ENCODE data around the gene TESK2. TPM values are rescaled to one million over a fixed set of nuclear protein-coding genes. Genes with fewer than 3 reads are reported as not detected.
"Not testable (repeated sequence)": the region's sequence is repeated elsewhere in the genome, so short reads cannot be mapped to it uniquely, and the experiment has no call there.

TESK2 gene
- total RNA-seq, 1 experiment from 2014 or later, result 1.5 TPM

DNA sequence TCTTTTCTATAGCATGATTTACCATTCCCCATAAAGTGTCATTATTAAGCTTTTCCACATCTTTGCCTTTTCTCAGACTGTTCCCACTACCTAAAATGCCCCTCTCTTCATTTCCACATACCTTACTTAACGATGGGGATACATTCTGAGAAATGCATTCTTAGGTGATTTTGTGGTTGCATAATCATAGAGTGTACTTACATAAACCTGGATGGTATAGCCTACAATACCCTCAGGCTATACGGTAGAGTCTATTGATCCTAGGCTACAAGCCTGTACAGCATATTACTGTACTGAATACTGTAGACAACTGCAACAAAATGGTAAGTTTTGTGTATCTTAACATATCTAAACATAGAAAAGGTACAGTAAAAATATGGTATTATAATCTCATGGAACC lies 95.9 kb downstream of the TESK2 start:
- no peaks in the 10 kb centered on the region for H3K9me3 ChIP-seq (ENCODE audit: low read length)
- H3K27ac ChIP-seq (ENCODE audit: low read length), result no peak overlapping the region
- H3K9ac ChIP-seq (ENCODE audit: low read length), result no peak overlapping the region
- H3K4me2 ChIP-seq (ENCODE audit: low read depth, low read length, poor library complexity, severe bottlenecking), result no peak overlapping the region
- no peaks in the 10 kb centered on the region for H3K27me3 ChIP-seq (ENCODE audit: low read length)
- no peaks in the 10 kb centered on the region for H3K79me2 ChIP-seq (ENCODE audit: low read length)
- H2AFZ ChIP-seq (ENCODE audit: low read length), result no peak overlapping the region
- H3K4me1 ChIP-seq (ENCODE audit: low read length), result no peaks in the 10 kb centered on the region
- H4K20me1 ChIP-seq (ENCODE audit: insufficient read depth, low read depth, low read length), result no peaks in the 10 kb centered on the region
- no peaks in the 10 kb centered on the region for H3K36me3 ChIP-seq (ENCODE audit: insufficient read depth, low read length)
- no peaks in the 10 kb centered on the region for H3K9me2 ChIP-seq (replicated peaks; ENCODE audit: insufficient read depth, low read length)
- no peak for DNase-seq
- H3K4me3 ChIP-seq (ENCODE audit: low read length), result no peak overlapping the region

GRCh38 chr1:45394342-45394741 lies 96.6 kb downstream of the TESK2 start:
- Histone ChIP-seq H3K9me2 (replicated peaks; ENCODE audit: insufficient read depth, low read length) (no peaks in the 10 kb centered on the region), H3K4me1 (ENCODE audit: low read length) (no peaks in the 10 kb centered on the region), H3K4me3 (ENCODE audit: low read length) (no peak overlapping the region), H3K9me3 (ENCODE audit: low read length) (no peaks in the 10 kb centered on the region), H3K9ac (ENCODE audit: low read length) (no peak overlapping the region), H4K20me1 (ENCODE audit: insufficient read depth, low read depth, low read length) (no peaks in the 10 kb centered on the region), H3K27me3 (ENCODE audit: low read length) (no peaks in the 10 kb centered on the region), H3K79me2 (ENCODE audit: low read length) (no peaks in the 10 kb centered on the region), H3K4me2 (ENCODE audit: low read depth, low read length, poor library complexity, severe bottlenecking) (no peak overlapping the region), H2AFZ (ENCODE audit: low read length) (no peak overlapping the region), H3K36me3 (ENCODE audit: insufficient read depth, low read length) (no peaks in the 10 kb centered on the region), H3K27ac (ENCODE audit: low read length) (no peak overlapping the region)
- DNase-seq, result no peak

DNA sequence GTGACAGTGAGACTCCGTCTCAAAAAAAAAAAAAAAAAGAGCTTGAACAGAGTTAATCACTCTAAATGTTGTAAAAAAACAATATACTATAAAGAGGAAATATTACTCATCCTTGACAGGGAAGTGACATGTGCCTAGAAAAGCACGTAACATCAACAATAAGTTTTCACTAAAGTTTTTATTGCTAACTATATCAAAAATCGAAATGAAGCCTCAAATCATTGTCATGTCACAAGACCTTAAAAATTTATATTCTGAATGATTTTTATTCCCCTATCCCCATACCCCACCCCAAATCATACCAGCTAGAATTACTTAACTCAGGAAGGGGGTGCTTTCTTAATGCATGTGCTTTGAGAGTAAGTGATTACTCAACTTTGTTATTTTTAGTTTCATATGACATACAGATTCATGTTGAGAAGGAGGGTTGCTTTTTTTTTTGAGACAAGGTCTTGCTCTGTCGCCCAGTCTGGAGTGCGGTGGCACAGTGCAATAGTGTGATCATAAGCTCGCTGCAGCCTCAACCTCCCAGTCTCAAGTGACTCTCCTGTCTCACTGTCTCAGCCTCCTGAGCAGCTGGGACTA lies 97.2 kb downstream of the TESK2 start:
- Histone ChIP-seq H3K9me3 (ENCODE audit: low read length) (no peaks in the 10 kb centered on the region), H3K4me1 (ENCODE audit: low read length) (no peaks in the 10 kb centered on the region), H3K9me2 (replicated peaks; ENCODE audit: insufficient read depth, low read length) (no peaks in the 10 kb centered on the region), H2AFZ (ENCODE audit: low read length) (no peak overlapping the region), H3K9ac (ENCODE audit: low read length) (no peak overlapping the region), H4K20me1 (ENCODE audit: insufficient read depth, low read depth, low read length) (no peaks in the 10 kb centered on the region), H3K36me3 (ENCODE audit: insufficient read depth, low read length) (no peaks in the 10 kb centered on the region), H3K27ac (ENCODE audit: low read length) (no peak overlapping the region), H3K4me2 (ENCODE audit: low read depth, low read length, poor library complexity, severe bottlenecking) (no peak overlapping the region), H3K4me3 (ENCODE audit: low read length) (no peak overlapping the region), H3K27me3 (ENCODE audit: low read length) (no peaks in the 10 kb centered on the region), H3K79me2 (ENCODE audit: low read length) (no peaks in the 10 kb centered on the region)
- DNase-seq, result no peak

- no peak overlapping the region for H3K4me3 ChIP-seq (ENCODE audit: low read length)
- no peaks in the 10 kb centered on the region for H4K20me1 ChIP-seq (ENCODE audit: insufficient read depth, low read depth, low read length)
- no peaks in the 10 kb centered on the region for H3K9me2 ChIP-seq (replicated peaks; ENCODE audit: insufficient read depth, low read length)
- H3K4me2 ChIP-seq (ENCODE audit: low read depth, low read length, poor library complexity, severe bottlenecking), result no peak overlapping the region
- no peaks in the 10 kb centered on the region for H3K9me3 ChIP-seq (ENCODE audit: low read length)
- no peaks in the 10 kb centered on the region for H3K4me1 ChIP-seq (ENCODE audit: low read length)
- H3K27me3 ChIP-seq (ENCODE audit: low read length), result no peaks in the 10 kb centered on the region
- H3K79me2 ChIP-seq (ENCODE audit: low read length), result no peaks in the 10 kb centered on the region
- no peak for DNase-seq
- no peak overlapping the region for H3K27ac ChIP-seq (ENCODE audit: low read length)
- H2AFZ ChIP-seq (ENCODE audit: low read length), result no peak overlapping the region
- H3K9ac ChIP-seq (ENCODE audit: low read length), result no peak overlapping the region
- no peaks in the 10 kb centered on the region for H3K36me3 ChIP-seq (ENCODE audit: insufficient read depth, low read length)
Observed at GRCh38 chr1:45386219-45386618, 104.7 kb downstream of the TESK2 start.

DNA sequence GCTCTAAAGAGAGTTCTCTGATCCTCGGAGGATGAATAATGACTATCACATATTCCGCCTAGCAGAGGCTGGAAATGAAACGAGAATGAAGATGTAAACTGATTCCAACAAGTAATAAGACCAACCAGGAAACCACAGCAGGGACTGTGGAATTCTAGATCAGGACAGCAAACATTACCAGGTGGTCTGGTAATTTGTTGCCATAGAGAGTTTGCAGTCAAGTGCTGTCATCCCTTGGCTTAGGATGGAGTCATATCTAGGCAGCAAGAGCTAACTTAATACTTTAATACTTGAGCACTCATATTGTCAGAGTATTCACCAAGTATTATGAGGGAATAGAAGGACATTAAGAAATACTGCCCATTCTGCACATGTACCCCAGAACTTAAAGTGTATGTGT lies 105.7 kb downstream of the TESK2 start:
- H3K27me3 ChIP-seq (ENCODE audit: low read length), result no peaks in the 10 kb centered on the region
- H3K4me2 ChIP-seq (ENCODE audit: low read depth, low read length, poor library complexity, severe bottlenecking), result no peak overlapping the region
- H3K9me3 ChIP-seq (ENCODE audit: low read length), result no peaks in the 10 kb centered on the region
- H3K9me2 ChIP-seq (replicated peaks; ENCODE audit: insufficient read depth, low read length), result no peaks in the 10 kb centered on the region
- H3K27ac ChIP-seq (ENCODE audit: low read length), result no peak overlapping the region
- no peak overlapping the region for H3K4me3 ChIP-seq (ENCODE audit: low read length)
- H2AFZ ChIP-seq (ENCODE audit: low read length), result no peak overlapping the region
- no peak overlapping the region for H3K9ac ChIP-seq (ENCODE audit: low read length)
- H4K20me1 ChIP-seq (ENCODE audit: insufficient read depth, low read depth, low read length), result no peaks in the 10 kb centered on the region
- no peaks in the 10 kb centered on the region for H3K4me1 ChIP-seq (ENCODE audit: low read length)
- H3K79me2 ChIP-seq (ENCODE audit: low read length), result no peaks in the 10 kb centered on the region
- DNase-seq, result no peak
- H3K36me3 ChIP-seq (ENCODE audit: insufficient read depth, low read length), result no peaks in the 10 kb centered on the region

GRCh38 chr1:45384213-45384612 lies 106.8 kb downstream of the TESK2 start:
- not testable (repeated sequence) for H3K9me3 ChIP-seq (ENCODE audit: low read length); H3K4me3 ChIP-seq (ENCODE audit: low read length); H2AFZ ChIP-seq (ENCODE audit: low read length); H3K9ac ChIP-seq (ENCODE audit: low read length); H4K20me1 ChIP-seq (ENCODE audit: insufficient read depth, low read depth, low read length); H3K36me3 ChIP-seq (ENCODE audit: insufficient read depth, low read length); H3K27me3 ChIP-seq (ENCODE audit: low read length); H3K4me1 ChIP-seq (ENCODE audit: low read length); H3K27ac ChIP-seq (ENCODE audit: low read length); H3K9me2 ChIP-seq (replicated peaks; ENCODE audit: insufficient read depth, low read length); DNase-seq; H3K79me2 ChIP-seq (ENCODE audit: low read length); H3K4me2 ChIP-seq (ENCODE audit: low read depth, low read length, poor library complexity, severe bottlenecking)

- H3K79me2 ChIP-seq (ENCODE audit: low read length), result no peaks in the 10 kb centered on the region
- no peaks in the 10 kb centered on the region for H3K36me3 ChIP-seq (ENCODE audit: insufficient read depth, low read length)
- DNase-seq, result no peak
- no peak overlapping the region for H3K4me3 ChIP-seq (ENCODE audit: low read length)
- H3K27me3 ChIP-seq (ENCODE audit: low read length), result no peaks in the 10 kb centered on the region
- H3K9me2 ChIP-seq (replicated peaks; ENCODE audit: insufficient read depth, low read length), result no peaks in the 10 kb centered on the region
- no peak overlapping the region for H3K4me2 ChIP-seq (ENCODE audit: low read depth, low read length, poor library complexity, severe bottlenecking)
- H3K27ac ChIP-seq (ENCODE audit: low read length), result no peak overlapping the region
- no peak overlapping the region for H3K9ac ChIP-seq (ENCODE audit: low read length)
- no peaks in the 10 kb centered on the region for H4K20me1 ChIP-seq (ENCODE audit: insufficient read depth, low read depth, low read length)
- H3K4me1 ChIP-seq (ENCODE audit: low read length), result no peaks in the 10 kb centered on the region
- no peaks in the 10 kb centered on the region for H3K9me3 ChIP-seq (ENCODE audit: low read length)
- H2AFZ ChIP-seq (ENCODE audit: low read length), result no peak overlapping the region
Observed at GRCh38 chr1:45383191-45383590, 107.8 kb downstream of the TESK2 start.

DNA sequence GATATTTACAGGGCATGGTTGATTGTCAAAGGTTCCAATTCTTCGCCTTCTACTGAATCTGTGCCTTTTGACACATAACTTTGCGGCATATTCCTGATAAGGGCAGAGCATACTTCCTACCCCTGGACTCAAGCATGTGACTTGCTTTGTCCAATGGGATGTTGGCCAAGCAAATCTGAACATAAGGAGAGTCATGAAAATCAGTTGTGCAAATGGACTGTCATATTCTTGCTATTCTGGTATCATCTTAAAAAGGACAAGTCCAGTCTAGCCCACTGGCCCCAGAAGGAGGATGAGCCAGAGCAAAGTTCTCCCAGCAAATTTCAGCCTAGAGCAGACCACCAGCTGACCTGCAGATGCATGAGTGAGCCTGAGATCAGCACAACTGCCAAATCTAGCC lies 109.7 kb downstream of the TESK2 start:
- H3K9me3 ChIP-seq (ENCODE audit: low read length), result no peaks in the 10 kb centered on the region
- H2AFZ ChIP-seq (ENCODE audit: low read length), result no peak overlapping the region
- no peaks in the 10 kb centered on the region for H3K9me2 ChIP-seq (replicated peaks; ENCODE audit: insufficient read depth, low read length)
- no peaks in the 10 kb centered on the region for H3K36me3 ChIP-seq (ENCODE audit: insufficient read depth, low read length)
- no peaks in the 10 kb centered on the region for H3K4me1 ChIP-seq (ENCODE audit: low read length)
- H3K27me3 ChIP-seq (ENCODE audit: low read length), result no peaks in the 10 kb centered on the region
- H3K4me3 ChIP-seq (ENCODE audit: low read length), result no peak overlapping the region
- DNase-seq, result no peak
- H3K9ac ChIP-seq (ENCODE audit: low read length), result no peak overlapping the region
- H4K20me1 ChIP-seq (ENCODE audit: insufficient read depth, low read depth, low read length), result no peaks in the 10 kb centered on the region
- no peak overlapping the region for H3K4me2 ChIP-seq (ENCODE audit: low read depth, low read length, poor library complexity, severe bottlenecking)
- H3K79me2 ChIP-seq (ENCODE audit: low read length), result no peaks in the 10 kb centered on the region
- no peak overlapping the region for H3K27ac ChIP-seq (ENCODE audit: low read length)

- Histone ChIP-seq H3K4me2 (ENCODE audit: low read depth, low read length, poor library complexity, severe bottlenecking) (no peak overlapping the region), H3K4me3 (ENCODE audit: low read length) (no peak overlapping the region), H3K27ac (ENCODE audit: low read length) (no peak overlapping the region), H3K4me1 (ENCODE audit: low read length) (no peaks in the 10 kb centered on the region), H3K9me2 (replicated peaks; ENCODE audit: insufficient read depth, low read length) (no peaks in the 10 kb centered on the region), H3K79me2 (ENCODE audit: low read length) (no peaks in the 10 kb centered on the region), H2AFZ (ENCODE audit: low read length) (no peak overlapping the region), H3K9ac (ENCODE audit: low read length) (no peak overlapping the region), H3K36me3 (ENCODE audit: insufficient read depth, low read length) (no peaks in the 10 kb centered on the region), H3K27me3 (ENCODE audit: low read length) (no peaks in the 10 kb centered on the region), H3K9me3 (ENCODE audit: low read length) (no peaks in the 10 kb centered on the region), H4K20me1 (ENCODE audit: insufficient read depth, low read depth, low read length) (no peaks in the 10 kb centered on the region)
- no peak for DNase-seq
Observed at GRCh38 chr1:45380730-45381129, 110.2 kb downstream of the TESK2 start.

Measured in Karpas-422 (cell line).